CD4-positive, CD25-positive, alpha-beta regulatory T cell (primary cell): Measurements from ENCODE around the gene MRLN. TPM values are rescaled to one million over a fixed set of nuclear protein-coding genes. Genes with fewer than 3 reads are reported as not detected.

Source experiments
- ATAC-seq, 2 donors: fragments of 150-1000 bp; cut with Tn5 transposase; one replicate each; pipeline ENCODE4 v1.10.0; 2021; ENCODE audit warnings: low read depth in 2 of 2, moderate number of reproducible peaks in 2 of 2, moderate library complexity in 1 of 2
- DNase-seq, 3 donors: peaks; one replicate each; pipeline versions ENCODE4 v3.0.0 to v3.0.0-alpha.2; 2012 to 2022; ENCODE audit warnings: mixed read lengths in 1 of 3
- H3K27ac ChIP-seq: one replicate; pipeline ENCODE4 v1.7.0; 2013; ENCODE audit warnings: mild to moderate bottlenecking, low read length; ENCODE audit not compliant: insufficient read depth, poor library complexity, severe bottlenecking
- H3K27me3 ChIP-seq: one replicate; pipeline ENCODE4 v1.7.0; 2013; ENCODE audit warnings: low read length; ENCODE audit not compliant: control insufficient read depth, insufficient read depth
- H3K36me3 ChIP-seq: one replicate; pipeline ENCODE4 v1.7.0; 2013; ENCODE audit warnings: mild to moderate bottlenecking, low read length, moderate library complexity; ENCODE audit not compliant: control insufficient read depth, insufficient read depth
- H3K4me1 ChIP-seq: 2 replicates; pipeline ENCODE4 v1.7.0; 2013; ENCODE audit warnings: mild to moderate bottlenecking, low read length; ENCODE audit not compliant: insufficient read depth, control insufficient read depth, poor library complexity, severe bottlenecking
- H3K4me3 ChIP-seq: one replicate; pipeline ENCODE4 v1.7.0; 2013; ENCODE audit warnings: low read depth, mild to moderate bottlenecking, low read length, moderate library complexity
- H3K9me3 ChIP-seq, 2 experiments: 1 replicate in 1 of 2; 2 replicates in 1 of 2; pipeline ENCODE4 v1.7.0; 2013; ENCODE audit warnings: low read length in 2 of 2, mild to moderate bottlenecking in 1 of 2, moderate library complexity in 1 of 2; ENCODE audit not compliant: control insufficient read depth in 2 of 2
- H3K27ac Mint-ChIP-seq, 3 donors: one replicate each; pipeline ENCODE4 v1.8.0; 2020 to 2022; ENCODE audit warnings: mild to moderate bottlenecking in 3 of 3, mixed read lengths in 3 of 3, moderate library complexity in 2 of 3
- H3K27me3 Mint-ChIP-seq: one replicate; pipeline ENCODE4 v1.8.0; 2022; ENCODE audit warnings: mild to moderate bottlenecking, mixed read lengths
- H3K36me3 Mint-ChIP-seq: one replicate; pipeline ENCODE4 v1.8.0; 2020; ENCODE audit warnings: mixed read lengths
- H3K4me1 Mint-ChIP-seq, 4 donors: one replicate each; pipeline ENCODE4 v1.8.0; 2020 to 2022; ENCODE audit warnings: mixed read lengths in 4 of 4, mild to moderate bottlenecking in 1 of 4
- H3K4me3 Mint-ChIP-seq, 4 donors: one replicate each; pipeline ENCODE4 v1.8.0; 2020 to 2022; ENCODE audit warnings: mild to moderate bottlenecking in 4 of 4, mixed read lengths in 4 of 4, moderate library complexity in 3 of 4
- H3K9me3 Mint-ChIP-seq, 7 donors: one replicate each; pipeline ENCODE4 v1.8.0; 2020 to 2022; ENCODE audit warnings: mixed read lengths in 7 of 7, mild to moderate bottlenecking in 3 of 7, moderate library complexity in 2 of 7
- polyA plus RNA-seq, 4 donors: library from polyadenylated mRNA; unstranded; fragments of 300-500 nt; fragmentation: Illumina TruSeq; gene quantifications; one replicate each; pipeline ENCODE4 v1.2.3, GENCODE V29; 2021
- total RNA-seq: library from RNA; stranded (reverse); gene quantifications from one replicate; pipeline ENCODE4 v1.2.3, GENCODE V29; 2022

MRLN gene
- total and polyA plus RNA-seq, 5 donors from 2014 or later: not detected

DNA sequence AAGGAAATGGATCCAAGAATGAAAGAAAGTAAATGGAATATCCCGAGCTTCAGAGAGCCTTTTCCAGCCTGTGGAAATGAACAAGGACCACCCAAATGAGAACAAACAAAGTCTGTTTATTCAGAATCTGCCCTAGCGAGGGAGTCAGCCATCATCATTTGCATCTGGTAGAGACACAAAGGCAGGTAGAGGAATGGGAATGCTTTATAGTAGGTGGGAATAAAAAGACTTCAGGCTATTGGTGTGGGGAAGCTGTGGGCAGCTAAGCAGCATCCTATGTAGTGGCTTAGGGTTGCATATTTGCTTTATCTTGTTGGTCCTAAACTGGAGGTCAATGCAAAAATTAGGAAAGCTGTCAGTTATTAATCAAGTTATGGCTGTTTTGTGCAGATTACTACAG lies 9.2 kb upstream of the MRLN start:
- Mint-ChIP-seq H3K27ac (no peak overlapping the region), H3K4me1 (no peaks in the 10 kb centered on the region), H3K4me3 (no peak overlapping the region), H3K9me3 (peaks cover 0 to 6% (median 1%) of the 10 kb centered on the region in 7 donors), H3K36me3 (no peaks in the 10 kb centered on the region), H3K27me3 (peaks cover 5% of the 10 kb centered on the region)
- Histone ChIP-seq H3K4me1 (no peaks in the 10 kb centered on the region), H3K4me3 (no peak overlapping the region), H3K9me3 (no peaks in the 10 kb centered on the region), H3K27me3 (no peaks in the 10 kb centered on the region), H3K36me3 (no peaks in the 10 kb centered on the region), H3K27ac (no peak overlapping the region)
- ATAC-seq (no peak), DNase-seq (no peak)

DNA sequence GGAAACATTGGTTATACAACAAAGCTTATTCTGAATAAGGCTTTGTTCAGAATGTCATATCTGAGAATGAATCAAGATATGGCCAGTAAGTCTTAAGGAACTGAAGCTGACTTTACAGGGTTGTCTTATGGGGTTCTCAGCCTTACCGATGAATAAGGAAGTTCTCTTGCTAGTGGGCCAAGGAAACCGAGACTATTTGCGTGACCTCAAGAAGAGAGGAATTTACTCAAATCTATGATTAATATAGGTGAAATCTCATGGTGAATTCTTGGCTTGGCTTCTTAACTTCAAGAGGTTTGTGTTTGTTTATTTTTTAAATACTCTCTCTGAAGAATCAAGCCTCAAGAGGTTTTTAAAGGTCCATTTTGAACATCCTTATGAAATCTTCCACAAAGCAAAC lies 4.7 kb upstream of the MRLN start:
- Mint-ChIP-seq H3K4me3 (no peak overlapping the region), H3K9me3 (peaks cover 0 to 6% (median 0%) of the 10 kb centered on the region in 7 donors), H3K27ac (no peak overlapping the region), H3K27me3 (peaks cover 13% of the 10 kb centered on the region), H3K36me3 (no peaks in the 10 kb centered on the region), H3K4me1 (no peaks in the 10 kb centered on the region)
- H3K27me3 ChIP-seq: no peaks in the 10 kb centered on the region
- no peak for ATAC-seq
- no peaks in the 10 kb centered on the region for H3K36me3 ChIP-seq
- H3K4me3 ChIP-seq: no peak overlapping the region
- H3K27ac ChIP-seq: no peak overlapping the region
- no peak for DNase-seq
- H3K4me1 ChIP-seq: no peaks in the 10 kb centered on the region
- H3K9me3 ChIP-seq: no peaks in the 10 kb centered on the region

DNA sequence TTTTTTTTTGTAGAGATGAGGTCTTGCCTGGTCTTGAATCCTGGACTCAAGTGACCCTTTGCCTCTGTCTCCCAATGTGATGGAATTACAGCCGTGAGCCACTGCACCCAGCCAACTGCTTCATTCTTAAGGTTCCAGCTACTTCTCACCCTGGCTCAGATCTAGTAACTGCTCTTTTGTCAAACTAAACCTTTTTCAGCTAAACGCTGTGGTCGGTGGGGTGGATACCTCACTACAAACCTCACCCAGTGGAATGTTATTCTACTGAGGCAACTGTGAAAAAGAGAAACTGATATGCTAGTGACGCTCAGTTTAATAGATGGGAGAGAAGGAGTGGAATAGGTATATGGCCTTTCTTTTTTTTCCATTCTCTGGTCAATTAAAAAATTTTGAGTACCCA lies 1.7 kb upstream of the MRLN start:
- no peak overlapping the region for H3K4me3 Mint-ChIP-seq
- H3K27ac ChIP-seq: no peak overlapping the region
- ATAC-seq (no peak), DNase-seq (no peak)
- no peak overlapping the region for H3K4me3 ChIP-seq
- H3K4me1 Mint-ChIP-seq: no peaks in the 10 kb centered on the region
- no peaks in the 10 kb centered on the region for H3K36me3 Mint-ChIP-seq
- H3K36me3 ChIP-seq: no peaks in the 10 kb centered on the region
- H3K27me3 ChIP-seq: no peaks in the 10 kb centered on the region
- H3K27me3 Mint-ChIP-seq: peaks cover 9% of the 10 kb centered on the region
- H3K9me3 Mint-ChIP-seq: peaks cover 0 to 1% (median 0%) of the 10 kb centered on the region in 7 donors
- no peaks in the 10 kb centered on the region for H3K4me1 ChIP-seq
- H3K9me3 ChIP-seq: no peaks in the 10 kb centered on the region
- H3K27ac Mint-ChIP-seq: no peak overlapping the region

DNA sequence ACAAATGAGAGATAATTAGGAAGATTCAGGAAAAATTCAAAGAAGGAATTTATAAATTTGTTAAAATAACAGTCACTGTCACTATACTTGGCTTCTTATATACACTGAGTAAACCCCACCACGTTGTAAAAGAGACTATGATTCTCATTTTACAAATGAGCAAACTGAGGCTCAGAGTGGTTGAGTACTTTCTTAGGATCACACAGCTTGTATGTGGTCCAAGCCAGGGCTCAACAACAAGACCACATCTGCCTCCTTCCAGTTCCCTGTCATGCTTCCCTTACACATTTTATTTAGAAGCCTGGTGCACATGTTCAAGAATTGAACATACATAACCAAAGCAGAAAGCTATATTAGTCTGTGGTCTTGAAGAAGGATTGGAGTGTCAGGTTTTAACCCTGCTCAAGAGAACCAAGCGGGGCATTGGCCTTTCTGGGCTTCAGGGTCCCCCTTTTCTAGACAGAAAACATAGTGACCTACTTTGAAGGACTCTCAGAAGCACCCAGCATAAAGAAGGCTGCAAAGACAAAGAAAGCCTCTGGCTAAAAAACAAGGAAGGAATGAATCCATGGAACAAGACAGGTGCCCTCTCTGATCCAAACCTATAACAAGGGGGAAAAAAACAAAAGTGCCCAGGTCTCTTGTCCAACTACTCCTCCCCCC lies 846 bp downstream of the MRLN start:
- H3K4me3 Mint-ChIP-seq: no peak overlapping the region
- no peaks in the 10 kb centered on the region for H3K36me3 Mint-ChIP-seq
- Histone ChIP-seq H3K36me3 (no peaks in the 10 kb centered on the region), H3K27ac (no peak overlapping the region), H3K9me3 (no peaks in the 10 kb centered on the region), H3K4me1 (no peaks in the 10 kb centered on the region), H3K4me3 (no peak overlapping the region), H3K27me3 (no peaks in the 10 kb centered on the region)
- ATAC-seq: no peak
- H3K9me3 Mint-ChIP-seq: peaks cover 0 to 2% (median 0%) of the 10 kb centered on the region in 7 donors
- DNase-seq: no peak
- peaks cover 16% of the 10 kb centered on the region for H3K27me3 Mint-ChIP-seq
- no peaks in the 10 kb centered on the region for H3K4me1 Mint-ChIP-seq
- no peak overlapping the region for H3K27ac Mint-ChIP-seq

GRCh38 chr10:59750155-59750945 lies 2.9 kb downstream of the MRLN start:
- Mint-ChIP-seq H3K36me3 (no peaks in the 10 kb centered on the region), H3K9me3 (peaks cover 0 to 2% (median 0%) of the 10 kb centered on the region in 7 donors), H3K4me1 (no peaks in the 10 kb centered on the region), H3K4me3 (no peak overlapping the region), H3K27me3 (peaks cover 8% of the 10 kb centered on the region), H3K27ac (no peak overlapping the region)
- Histone ChIP-seq H3K9me3 (no peaks in the 10 kb centered on the region), H3K4me1 (no peaks in the 10 kb centered on the region), H3K27me3 (no peaks in the 10 kb centered on the region), H3K27ac (no peak overlapping the region), H3K4me3 (no peak overlapping the region), H3K36me3 (no peaks in the 10 kb centered on the region)
- ATAC-seq (no peak), DNase-seq (no peak)

DNA sequence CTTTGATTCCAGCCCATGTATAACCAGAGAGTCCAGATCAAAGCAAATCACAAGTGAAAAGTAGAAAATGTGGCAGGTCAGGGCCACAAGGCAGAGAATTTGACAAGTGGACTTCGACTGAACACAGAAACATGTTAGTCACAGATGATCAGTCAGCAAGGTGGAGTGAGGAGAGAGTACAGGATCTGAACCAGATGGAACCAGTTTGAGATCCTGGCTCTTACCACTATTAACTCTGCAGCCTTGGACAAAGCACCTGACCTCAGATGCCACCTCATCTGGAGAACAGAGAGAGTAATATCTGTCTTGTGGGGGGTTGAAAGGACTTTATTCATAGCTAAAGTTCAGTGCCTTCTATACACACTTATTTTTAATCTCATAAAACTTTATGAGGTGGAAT lies 4.4 kb downstream of the MRLN start:
- Histone ChIP-seq H3K4me3 (no peak overlapping the region), H3K4me1 (no peaks in the 10 kb centered on the region), H3K9me3 (no peaks in the 10 kb centered on the region), H3K36me3 (no peaks in the 10 kb centered on the region), H3K27ac (no peak overlapping the region), H3K27me3 (no peaks in the 10 kb centered on the region)
- Mint-ChIP-seq H3K36me3 (no peaks in the 10 kb centered on the region), H3K4me1 (no peaks in the 10 kb centered on the region), H3K27me3 (peaks cover 8% of the 10 kb centered on the region), H3K4me3 (no peak overlapping the region), H3K27ac (no peak overlapping the region), H3K9me3 (peaks cover 0 to 5% (median 0%) of the 10 kb centered on the region in 7 donors)
- ATAC-seq (no peak), DNase-seq (no peak)

- H3K36me3 Mint-ChIP-seq: no peaks in the 10 kb centered on the region
- ATAC-seq: no peak
- no peak overlapping the region for H3K4me3 ChIP-seq
These were observed 8.0 kb downstream of the MRLN start for GRCh38 chr10:59745163-59745650.

More at GRCh38 chr10:59745163-59745650, 8.0 kb downstream of the MRLN start:
- no peaks in the 10 kb centered on the region for H3K4me1 Mint-ChIP-seq
- Histone ChIP-seq H3K9me3 (no peaks in the 10 kb centered on the region), H3K27me3 (no peaks in the 10 kb centered on the region), H3K36me3 (no peaks in the 10 kb centered on the region), H3K27ac (no peak overlapping the region), H3K4me1 (no peaks in the 10 kb centered on the region)
- H3K27ac Mint-ChIP-seq: no peak overlapping the region
- H3K9me3 Mint-ChIP-seq: peaks cover 0 to 7% (median 0%) of the 10 kb centered on the region in 7 donors
- peaks cover 8% of the 10 kb centered on the region for H3K27me3 Mint-ChIP-seq
- DNase-seq: no peak
- H3K4me3 Mint-ChIP-seq: no peak overlapping the region
